NCI-H1694 treated with DMSO at 0.1 percent for 48 hours (cell line): ENCODE results near the gene WDR64.

Experiments
- DNase-seq: peaks from one replicate; lab custom pipeline; 2025; lab: John Stamatoyannopoulos, UW

The WDR64 gene

DNA sequence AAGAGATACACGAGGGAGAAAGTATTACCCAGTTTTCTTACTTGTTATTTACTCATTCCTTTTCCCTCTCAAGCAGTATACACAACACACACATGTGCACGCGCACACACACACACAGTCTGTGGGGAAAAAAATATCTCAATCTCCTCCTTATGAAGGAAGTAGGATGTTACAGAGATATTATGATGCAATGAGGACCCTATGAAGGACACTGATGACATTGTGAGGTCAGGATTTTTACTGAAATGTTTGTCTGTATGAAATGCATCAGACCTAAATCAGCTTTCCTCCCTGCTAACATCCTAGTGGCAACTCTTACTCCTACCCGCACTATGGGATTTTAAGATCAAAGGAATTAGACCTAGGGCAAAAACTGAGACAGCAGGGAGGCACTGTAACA lies at the start of gene WDR64:
Gene WDR64, plus strand, starts transcription at position 270 of the 400 bp plus-strand sequence. CDS start 204 bp downstream, outside the sequence.
- no peak for DNase-seq

DNA sequence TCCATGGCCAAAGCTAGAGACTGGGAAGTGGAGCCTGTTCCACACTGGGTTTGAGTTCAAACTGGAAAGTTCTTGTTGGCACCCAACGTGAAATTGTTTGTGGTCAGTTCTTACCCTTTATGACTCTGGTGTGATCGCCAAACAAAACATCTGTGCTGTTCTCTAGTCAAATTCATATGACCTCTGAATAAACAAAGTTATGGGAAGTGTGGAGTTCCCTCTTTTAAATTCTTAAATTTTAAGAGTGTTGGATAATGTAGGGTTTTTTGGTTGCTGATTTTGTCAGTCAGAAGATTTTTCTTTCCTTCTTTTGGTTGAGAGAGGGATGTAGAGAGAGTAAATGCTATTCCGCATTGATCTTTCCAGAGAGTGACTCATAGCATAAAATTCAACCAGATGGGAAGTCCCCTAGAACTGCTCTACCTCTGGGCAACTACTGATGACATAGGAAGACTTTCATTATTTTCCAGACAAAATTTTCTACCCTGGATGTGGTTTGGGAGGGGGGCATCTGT lies 48.3 kb upstream of the WDR64 start:
- DNase-seq, result no peak

DNA sequence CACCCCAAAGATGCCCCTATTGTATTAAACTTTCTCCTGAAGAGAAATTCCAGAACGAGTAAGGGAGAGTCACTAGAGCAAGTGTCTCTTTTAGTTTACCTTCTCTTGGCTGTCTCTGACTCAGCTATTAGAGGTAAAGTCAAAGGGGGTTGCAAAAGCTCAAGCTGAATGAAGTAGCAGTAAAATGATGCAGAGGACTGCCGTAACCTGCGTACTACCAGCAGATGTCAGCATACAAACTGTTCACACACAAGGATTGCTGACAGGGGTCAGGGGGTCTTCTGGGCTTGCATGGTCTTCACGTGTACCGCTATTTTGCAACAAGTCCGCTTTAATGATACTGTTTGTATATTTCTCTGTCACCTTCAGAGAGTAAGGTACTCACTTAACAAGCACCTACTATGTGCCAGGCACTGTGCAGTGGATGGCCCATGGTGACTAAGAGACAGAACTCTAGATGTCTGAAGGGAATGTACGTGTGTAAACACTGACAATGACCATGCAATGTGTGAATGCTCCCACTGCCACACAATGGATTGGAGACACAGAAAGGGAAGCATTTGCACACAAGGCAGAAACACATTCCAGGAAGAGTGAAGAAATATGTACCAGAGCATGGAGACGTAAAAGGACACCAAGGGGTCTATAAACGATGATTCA lies 46.8 kb upstream of the WDR64 start:
- no peak for DNase-seq

DNA sequence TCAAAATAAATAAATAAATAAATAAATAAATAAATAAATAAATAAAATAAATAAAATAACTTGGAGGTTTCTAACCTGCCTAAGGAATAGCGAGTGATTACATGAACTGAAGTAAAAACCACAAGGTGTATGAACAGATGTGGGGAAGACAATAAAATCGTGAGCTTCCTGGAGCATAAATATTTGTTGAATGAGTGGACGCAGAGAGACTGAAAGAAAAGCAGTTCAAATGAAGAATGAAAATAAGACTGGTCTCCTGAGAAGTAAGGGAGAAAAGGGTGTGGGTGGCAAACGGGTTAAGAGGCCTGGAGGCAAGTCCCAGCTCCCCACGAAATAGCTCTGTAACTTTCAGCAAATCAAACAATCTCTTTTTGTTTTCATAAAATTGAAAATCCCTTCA lies 45.5 kb upstream of the WDR64 start:
- no peak for DNase-seq

DNA sequence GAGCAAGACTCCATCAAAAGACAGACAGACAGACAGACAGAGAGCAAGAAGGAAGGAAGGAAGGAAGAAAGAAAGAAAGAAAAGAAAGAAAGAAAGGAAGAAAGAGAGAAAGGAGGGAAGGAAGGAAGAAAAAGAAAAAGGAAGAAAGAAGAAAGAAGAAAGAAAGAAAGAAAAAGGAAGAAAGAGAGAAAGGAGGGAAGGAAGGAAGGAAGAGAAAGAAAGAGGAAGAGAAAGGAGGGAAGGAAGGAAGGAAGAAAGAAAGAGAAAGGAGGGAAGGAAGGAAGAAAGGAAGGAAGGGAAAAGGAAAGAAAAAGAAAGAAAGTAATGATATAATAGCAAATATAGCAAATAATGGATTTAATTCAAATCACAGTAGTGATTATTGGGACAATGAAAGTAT lies 44.6 kb upstream of the WDR64 start:
- no peak for DNase-seq

DNA sequence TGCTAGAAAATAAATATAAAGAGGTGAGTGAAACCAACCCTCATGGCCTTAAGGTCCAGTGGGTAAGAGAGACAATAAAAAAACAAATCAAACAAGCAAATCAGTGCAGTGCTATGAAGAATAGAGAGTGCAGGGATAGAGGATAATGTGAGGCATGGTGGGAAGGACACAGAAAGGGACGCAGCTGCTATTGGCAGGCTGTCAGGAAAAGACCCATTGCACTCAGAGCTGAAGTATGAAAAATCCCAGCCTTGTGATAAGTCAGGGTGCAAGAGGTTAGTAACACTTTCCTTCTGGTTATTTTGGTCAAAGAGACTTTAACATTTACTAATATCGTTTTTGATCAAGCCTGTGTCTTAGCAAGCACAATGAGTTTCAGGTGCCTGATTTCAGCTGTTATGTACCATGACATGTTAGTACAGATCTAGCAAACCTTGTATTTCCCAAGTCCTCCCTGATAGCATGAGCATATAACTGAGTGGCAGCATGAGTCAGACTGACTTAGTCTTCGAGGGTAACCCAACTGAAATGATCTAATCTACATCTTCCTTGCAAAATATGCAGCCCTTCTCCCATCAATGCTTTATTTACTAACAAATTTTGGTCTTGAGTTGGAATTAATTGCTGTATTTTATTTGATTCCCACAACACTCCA lies 43.6 kb upstream of the WDR64 start:
- DNase-seq, result no peak

DNA sequence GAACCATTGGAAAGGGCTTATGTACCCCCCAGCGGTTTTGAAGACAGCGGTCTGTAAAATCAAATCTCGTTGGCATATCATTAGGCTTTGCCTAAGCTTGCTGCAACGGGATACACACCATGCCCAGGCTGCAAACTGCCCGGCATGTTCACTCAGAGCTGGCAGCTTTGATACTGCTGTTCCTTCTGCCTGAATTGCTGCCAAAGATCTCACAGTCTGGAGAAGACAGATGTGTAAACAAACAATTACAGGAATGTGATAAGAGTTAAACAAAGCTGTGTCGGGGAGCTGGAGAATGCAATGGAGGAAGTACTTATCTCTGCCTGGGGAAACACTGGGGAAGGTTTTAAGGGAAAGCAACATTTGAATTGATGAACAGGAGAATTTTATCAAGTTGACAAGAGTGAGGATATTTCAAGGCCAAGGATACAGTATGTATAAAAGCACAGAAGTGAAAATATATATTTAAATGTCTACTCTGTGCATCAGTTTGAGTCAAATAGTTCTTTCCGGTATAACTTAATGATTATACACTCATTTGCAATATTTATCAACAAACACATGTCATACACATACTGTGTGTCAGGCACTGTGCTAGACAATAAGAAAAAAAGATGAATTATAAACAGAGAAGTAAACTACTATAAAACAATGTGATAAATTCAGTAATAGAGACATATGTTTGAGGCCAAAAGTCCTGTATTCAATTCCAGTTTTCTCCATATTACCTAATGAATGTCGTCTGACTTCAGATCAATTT lies 41.8 kb upstream of the WDR64 start:
- peak; percentile 51 for DNase-seq

DNA sequence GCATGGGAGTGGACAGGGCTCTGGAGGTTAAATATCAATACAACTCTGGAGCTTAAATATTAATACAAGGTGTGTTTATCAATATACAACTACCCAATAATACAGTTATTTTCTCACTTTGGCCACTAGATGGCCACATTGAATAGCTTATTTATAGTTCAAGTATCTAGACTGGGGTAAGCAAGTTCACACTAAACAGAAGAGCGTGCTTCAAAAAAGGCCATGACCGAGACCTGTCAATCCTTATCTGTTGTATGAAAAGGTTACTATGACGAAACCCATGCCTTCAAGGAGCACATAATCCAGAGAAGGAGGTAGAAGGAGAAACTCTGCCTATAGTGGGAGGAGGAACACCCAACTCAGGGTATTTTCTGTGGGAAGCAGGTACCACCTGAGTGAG lies 41.0 kb upstream of the WDR64 start:
- DNase-seq, result peak; percentile 67

DNA sequence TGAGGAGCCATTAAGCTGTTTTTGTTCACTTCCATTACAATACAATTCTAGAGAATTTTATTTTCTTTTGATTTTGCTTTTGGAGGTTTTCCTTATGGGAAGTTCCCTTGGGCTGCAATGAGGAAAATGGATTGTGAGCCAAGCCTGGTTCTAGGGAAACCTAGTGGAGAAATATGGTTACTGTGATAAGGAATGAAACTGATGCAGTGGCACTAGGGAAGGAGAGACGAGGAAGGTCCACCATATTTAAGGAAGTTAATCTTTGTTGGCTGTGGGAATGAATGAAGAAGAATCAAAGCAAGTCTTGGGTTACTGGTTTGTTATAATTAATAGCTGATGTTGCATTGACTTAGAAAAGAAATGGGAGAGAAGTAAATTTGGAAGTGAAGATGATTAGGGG lies 40.3 kb upstream of the WDR64 start:
- no peak for DNase-seq

DNA sequence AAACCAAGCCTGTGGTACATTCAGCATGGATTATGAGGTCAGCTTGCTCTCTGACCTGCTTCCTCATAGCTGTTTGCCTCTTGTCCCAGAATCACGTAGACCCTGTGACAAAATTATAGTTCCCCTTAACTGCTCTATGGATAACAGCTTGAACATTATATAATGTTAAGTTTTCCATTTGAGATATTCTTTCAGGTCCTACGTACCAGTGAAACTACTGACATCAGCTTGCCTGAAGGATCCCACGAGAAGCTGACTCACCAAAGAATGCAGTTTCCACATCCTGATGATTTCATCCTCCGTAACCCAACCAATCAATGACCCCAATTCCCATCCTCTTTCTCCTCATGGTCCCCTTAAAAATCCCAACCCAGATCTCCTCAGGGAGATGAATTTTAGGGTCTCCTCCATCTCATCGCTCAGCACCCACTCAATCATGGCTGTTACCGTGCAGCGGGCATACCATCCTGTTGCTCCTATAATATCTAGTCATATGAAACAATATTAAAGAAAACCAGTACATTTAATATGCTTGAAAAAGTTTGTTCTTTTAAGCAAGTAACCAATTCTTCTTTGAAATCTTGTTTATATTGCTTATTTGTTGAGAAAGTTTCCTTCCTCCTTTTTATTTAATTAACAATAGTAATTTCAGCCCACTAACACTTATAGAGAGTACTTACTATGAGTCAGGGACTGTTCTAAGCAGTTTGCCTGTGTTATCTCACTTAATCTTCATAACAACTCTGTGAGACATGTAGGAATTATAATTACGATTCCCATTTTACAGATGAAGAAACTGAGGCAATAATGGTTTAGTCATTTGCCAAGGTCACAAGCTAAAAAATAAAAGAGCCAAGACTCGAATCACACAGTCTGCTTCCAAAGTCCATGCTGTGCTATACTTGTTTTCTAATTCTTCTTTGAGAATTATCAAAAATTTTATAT lies 39.3 kb upstream of the WDR64 start:
- DNase-seq, result no peak

DNA sequence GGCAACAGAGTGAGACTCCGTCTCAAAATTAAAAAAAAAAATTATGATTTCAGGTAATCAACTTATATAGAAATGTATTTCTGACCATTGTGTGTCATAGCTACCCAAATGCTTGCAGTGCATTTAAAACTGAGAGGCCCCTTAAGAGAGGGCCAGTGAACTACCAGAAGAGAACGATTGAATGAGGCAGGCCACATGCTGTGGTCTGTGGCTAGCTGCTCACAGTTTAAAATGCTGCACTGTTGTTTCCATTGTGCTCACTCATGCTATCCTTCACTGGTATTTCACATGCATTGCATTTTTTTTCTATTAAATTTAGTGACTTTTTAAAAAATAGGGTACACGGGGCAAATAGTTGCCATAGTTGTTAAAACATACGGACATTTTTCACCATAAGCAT lies 37.9 kb upstream of the WDR64 start:
- DNase-seq, result no peak

DNA sequence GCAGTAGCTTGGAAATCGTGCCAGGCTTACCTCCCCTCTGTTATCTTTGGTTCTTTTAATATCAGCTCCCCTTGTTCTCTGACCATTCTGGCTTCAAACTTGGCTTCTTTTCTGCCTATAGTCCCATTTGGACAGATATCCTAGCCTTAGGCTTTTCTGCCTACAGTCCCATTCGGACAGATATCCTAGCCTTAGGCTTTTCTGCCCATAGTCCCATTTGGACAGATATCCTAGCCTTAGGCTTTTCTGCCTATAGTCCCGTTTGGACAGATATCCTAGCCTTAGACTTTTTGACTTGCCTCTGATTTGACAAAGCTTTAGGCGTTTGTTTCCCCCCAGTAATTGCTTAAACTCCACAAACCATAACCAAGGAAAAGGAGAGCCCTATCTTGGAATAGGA lies 37.5 kb upstream of the WDR64 start:
- no peak for DNase-seq

DNA sequence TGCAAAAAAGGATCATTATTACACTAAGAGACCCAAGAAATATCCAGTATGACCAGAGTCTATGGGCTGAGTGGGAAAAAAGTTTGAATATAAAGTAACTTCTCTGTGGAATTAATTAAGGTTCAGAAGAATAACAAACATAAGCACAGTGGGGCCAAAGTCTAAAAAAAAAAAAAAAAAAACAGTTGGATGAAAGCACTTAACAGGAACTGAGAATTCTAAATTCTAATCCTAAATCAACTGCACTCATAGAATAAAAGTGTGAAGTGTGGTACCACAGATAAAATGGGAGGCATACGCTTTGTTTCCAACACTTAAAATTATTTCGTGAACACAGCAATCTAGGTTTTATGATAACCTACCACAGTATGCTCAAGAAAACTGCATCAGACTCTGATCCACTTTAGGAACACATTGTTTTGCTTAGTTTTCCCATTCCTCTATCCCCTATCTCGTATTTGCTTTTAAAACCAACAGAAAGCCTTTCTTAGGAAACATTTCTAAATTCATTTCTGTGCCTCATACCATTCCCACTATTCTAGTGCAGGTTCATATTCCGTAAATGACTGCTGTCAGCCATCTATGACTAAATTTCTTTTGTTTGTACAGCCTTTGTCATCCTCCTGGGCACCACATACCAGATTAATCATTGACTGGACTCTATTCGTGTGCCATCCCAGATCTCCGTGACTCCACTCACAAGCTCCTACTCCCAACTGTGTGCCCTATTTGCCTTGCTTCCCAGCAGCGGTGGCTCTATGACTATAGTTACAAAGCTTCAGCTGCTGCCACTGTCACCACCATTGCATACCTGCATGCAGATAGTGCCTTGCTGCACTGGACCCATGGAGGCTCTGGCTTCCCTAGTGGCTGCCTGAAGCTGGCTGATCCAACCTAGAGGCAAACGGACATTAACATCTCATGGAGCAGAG lies 36.8 kb upstream of the WDR64 start:
- no peak for DNase-seq

DNA sequence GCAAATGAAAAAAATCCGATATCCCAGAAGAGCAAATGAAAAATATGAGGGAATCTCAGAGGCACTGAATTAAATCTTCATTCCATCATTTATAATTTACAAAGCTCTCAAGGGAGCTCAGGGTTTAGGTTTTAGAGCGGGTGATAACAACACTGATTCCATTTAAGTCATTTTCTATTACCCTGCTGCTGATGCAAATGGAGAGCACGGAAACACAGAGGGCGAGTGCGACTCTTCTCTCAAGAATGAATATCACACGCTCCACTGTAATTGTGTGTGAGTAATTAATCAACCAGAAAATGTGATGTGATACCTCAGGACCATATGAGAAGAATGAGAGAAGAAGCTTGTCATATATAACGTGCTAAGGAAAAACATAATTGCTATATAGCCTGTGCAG lies 34.7 kb upstream of the WDR64 start:
- DNase-seq, result no peak

DNA sequence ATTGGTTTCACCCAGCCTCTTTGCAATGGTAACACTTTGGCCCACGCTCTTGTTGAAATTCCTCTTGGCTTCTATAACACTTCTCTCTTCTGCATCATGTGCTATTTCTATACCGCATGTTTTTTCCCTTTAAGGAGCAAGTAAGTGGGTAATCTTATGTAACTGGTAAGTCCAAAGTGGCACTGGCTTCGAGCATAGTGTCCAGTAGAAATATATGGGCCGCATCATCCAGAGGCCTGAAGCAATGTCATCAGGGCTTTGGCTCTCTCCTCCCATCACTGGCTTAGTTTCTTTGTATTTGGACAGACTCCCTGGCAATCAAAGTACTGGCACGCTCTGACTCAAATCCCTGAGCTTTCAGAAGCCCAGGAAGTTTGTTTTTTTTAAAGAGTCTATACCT lies 29.4 kb upstream of the WDR64 start:
- DNase-seq, result no peak

DNA sequence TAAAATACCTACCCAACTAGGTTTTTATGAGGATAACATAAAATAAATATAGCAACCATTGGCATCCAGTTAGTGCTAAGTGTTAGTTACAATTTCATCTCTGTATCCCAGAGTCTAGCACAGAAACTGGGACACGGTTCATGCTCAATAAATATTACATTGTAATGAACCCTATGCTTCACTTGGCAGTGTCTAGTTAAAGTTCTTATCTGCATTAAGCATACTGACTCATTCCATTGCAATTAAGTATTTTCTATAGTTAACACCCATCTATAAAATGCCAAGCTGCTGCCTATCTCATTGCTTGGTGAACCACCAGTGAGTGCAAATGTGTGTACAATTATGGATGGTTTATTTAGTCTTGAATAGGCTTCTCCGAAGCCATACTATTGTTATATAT lies 27.1 kb upstream of the WDR64 start:
- DNase-seq, result no peak

DNA sequence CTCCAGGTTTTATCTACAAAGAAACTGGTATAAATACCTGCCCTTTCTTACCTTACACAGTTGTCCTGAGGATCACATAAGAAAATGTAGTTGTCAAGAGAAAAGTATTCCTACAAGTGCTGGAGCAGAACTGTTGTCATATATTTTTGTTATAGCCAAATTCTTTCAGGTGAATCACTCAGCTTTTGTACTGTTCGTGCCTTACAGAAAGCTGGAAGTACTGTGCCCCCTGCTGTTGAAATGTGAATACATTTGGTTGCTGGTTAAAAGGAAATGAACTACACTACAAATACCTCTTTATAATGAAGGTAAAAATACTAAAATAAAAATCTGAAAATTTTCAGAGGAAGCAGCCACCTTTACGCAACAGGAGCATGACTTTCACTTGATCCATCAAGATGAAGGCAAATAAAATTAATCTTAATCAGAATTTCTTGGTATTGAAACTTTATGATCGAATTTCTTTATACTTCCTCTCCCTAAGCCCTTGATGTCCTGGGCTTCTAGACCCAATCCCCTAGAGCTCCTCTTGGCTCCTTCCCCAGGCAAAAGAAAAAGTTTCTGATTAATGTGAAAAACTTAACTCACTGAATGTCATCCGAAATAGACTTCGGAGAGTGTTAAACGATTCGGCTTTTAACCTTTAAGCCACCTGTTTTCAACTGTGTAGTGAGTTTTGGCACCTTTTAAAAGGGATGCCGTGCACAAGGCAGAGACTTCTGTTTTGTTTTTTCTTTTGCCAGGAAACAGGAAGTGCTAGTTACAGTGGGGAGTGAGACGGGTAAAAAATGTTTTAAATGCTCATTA lies 24.4 kb upstream of the WDR64 start:
- DNase-seq, result peak; percentile 54

DNA sequence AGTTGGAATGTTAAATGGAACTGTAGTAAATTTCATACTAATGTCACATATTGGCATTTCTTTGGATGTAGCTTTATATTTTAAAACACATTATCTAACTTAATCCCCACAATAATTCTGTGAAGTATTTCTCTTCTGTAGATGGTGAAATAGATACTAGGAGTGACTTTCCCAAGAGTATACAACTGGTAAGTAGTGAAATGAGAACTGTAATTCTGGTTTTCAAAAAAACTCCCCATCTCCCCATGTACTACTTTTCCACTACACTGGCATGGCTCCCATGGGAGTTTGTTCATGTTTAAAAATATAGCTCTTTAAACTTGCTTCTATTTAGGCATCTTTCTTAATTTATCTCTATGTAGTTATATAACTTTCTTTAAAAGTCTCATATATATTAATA lies 22.1 kb upstream of the WDR64 start:
- no peak for DNase-seq

DNA sequence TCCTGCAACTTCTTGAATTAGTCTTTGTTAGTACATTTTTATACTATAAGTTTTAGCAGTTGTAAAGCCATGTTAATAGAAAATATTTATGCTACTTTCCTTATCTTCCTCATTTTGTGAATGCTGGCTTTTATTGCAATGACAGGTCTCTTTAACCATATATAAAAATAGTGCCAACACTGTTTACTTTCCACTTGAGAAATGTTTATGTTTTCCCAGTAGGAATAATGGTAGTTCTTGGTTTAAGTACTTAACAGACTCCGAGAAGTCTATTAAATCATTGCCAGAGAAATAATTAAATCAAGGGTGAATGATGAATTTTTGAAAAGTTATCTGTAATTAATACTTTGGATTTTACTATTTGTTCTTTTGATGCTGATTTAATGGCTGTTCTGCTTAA lies 21.6 kb upstream of the WDR64 start:
- DNase-seq, result no peak

DNA sequence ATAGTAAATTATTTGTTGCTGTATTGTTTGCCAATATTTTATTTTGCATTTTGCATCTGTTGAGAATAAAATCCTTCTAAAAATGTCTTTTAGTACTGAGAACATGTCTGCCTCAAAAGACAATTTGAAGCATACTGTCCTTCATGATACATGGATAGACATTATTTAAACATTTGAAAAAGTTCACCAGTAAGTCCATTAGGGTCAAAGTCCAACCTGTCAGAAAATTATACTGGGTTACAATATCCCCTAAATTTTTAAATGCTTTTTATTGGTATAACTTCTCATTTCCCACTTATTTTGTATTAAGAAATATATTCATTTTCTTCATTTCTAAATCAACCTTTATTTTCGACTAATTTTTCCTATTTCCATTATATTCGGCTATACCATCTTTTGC lies 21.2 kb upstream of the WDR64 start:
- DNase-seq, result no peak
